Naive thymus-derived CD4-positive, alpha-beta T cell (primary cell): ENCODE results near the gene QSOX2. TPM values are rescaled to one million over a fixed set of nuclear protein-coding genes. Genes with fewer than 3 reads are reported as not detected.

Source experiments
- ATAC-seq: fragments of 150-1000 bp; cut with Tn5 transposase; 2 replicates; pipeline ENCODE4 v1.10.0; 2021; ENCODE audit warnings: mild to moderate bottlenecking, moderate library complexity
- CTCF ChIA-PET: fragments of 350-600 bp; sonication (Branson Sonifier 250); formaldehyde crosslinking; loops from one replicate; lab custom pipeline; 2021; ENCODE audit warnings: antibody characterized with exemption; lab: Charles Lee
- POLR2A ChIA-PET: fragments of 350-600 bp; sonication (Branson Sonifier 250); formaldehyde crosslinking; loops from one replicate; lab custom pipeline; 2021; ENCODE audit warnings: antibody characterized with exemption, inconsistent platforms; lab: Charles Lee
- DNase-seq, 9 donors: peaks; one replicate each; pipeline versions ENCODE4 v3.0.0 to v3.0.0-alpha.2; 2020 to 2022; ENCODE audit warnings: mixed read lengths in 1 of 9
- H3K27ac ChIP-seq: one replicate; pipeline ENCODE4 v1.7.0; 2013; ENCODE audit warnings: mild to moderate bottlenecking, low read depth, low read length, moderate library complexity
- H3K27me3 ChIP-seq, 2 donors: one replicate each; pipeline ENCODE4 v1.7.0; 2013; ENCODE audit warnings: low read length in 2 of 2, mild to moderate bottlenecking in 2 of 2, moderate library complexity in 2 of 2; ENCODE audit not compliant: control insufficient read depth in 2 of 2, insufficient read depth in 2 of 2
- H3K36me3 ChIP-seq, 3 experiments: 1 replicate in 2 of 3; 2 replicates in 1 of 3; pipeline ENCODE4 v1.7.0; 2013; ENCODE audit warnings: low read length in 3 of 3, mild to moderate bottlenecking in 3 of 3, moderate library complexity in 1 of 3; ENCODE audit not compliant: insufficient read depth in 3 of 3, control insufficient read depth in 2 of 3
- H3K4me1 ChIP-seq, 2 donors: one replicate each; pipeline ENCODE4 v1.7.0; 2013; ENCODE audit warnings: low read length in 2 of 2, mild to moderate bottlenecking in 2 of 2, moderate library complexity in 1 of 2; ENCODE audit not compliant: control insufficient read depth in 2 of 2, insufficient read depth in 2 of 2
- H3K4me3 ChIP-seq: 2 replicates; pipeline ENCODE4 v1.7.0; 2013; ENCODE audit warnings: mild to moderate bottlenecking, low read length
- H3K9me3 ChIP-seq, 3 experiments: 1 replicate in 2 of 3; 2 replicates in 1 of 3; pipeline ENCODE4 v1.7.0; 2013; ENCODE audit warnings: low read length in 3 of 3; ENCODE audit not compliant: control insufficient read depth in 2 of 3
- H3K27ac Mint-ChIP-seq, 9 donors: one replicate each; pipeline ENCODE4 v1.8.0; 2020 to 2022; ENCODE audit warnings: mixed read lengths in 9 of 9, mild to moderate bottlenecking in 8 of 9, moderate library complexity in 5 of 9, inconsistent platforms in 2 of 9
- H3K27me3 Mint-ChIP-seq, 5 donors: one replicate each; pipeline ENCODE4 v1.8.0; 2021 to 2022; ENCODE audit warnings: mixed read lengths in 5 of 5, mild to moderate bottlenecking in 1 of 5
- H3K36me3 Mint-ChIP-seq, 5 donors: one replicate each; pipeline ENCODE4 v1.8.0; 2020 to 2022; ENCODE audit warnings: mixed read lengths in 5 of 5, mild to moderate bottlenecking in 3 of 5, inconsistent platforms in 1 of 5
- H3K4me1 Mint-ChIP-seq, 7 donors: one replicate each; pipeline ENCODE4 v1.8.0; 2020 to 2022; ENCODE audit warnings: mixed read lengths in 7 of 7, mild to moderate bottlenecking in 3 of 7, inconsistent platforms in 1 of 7
- H3K4me3 Mint-ChIP-seq, 10 donors: one replicate each; pipeline ENCODE4 v1.8.0; 2020 to 2022; ENCODE audit warnings: mild to moderate bottlenecking in 10 of 10, mixed read lengths in 10 of 10, moderate library complexity in 6 of 10, inconsistent platforms in 2 of 10
- H3K9me3 Mint-ChIP-seq, 11 donors: one replicate each; pipeline ENCODE4 v1.8.0; 2020 to 2022; ENCODE audit warnings: mixed read lengths in 11 of 11, mild to moderate bottlenecking in 4 of 11, inconsistent platforms in 1 of 11, moderate library complexity in 1 of 11
- intact Hi-C, 2 donors: fragments of 100-400 bp; cut with micrococcal nuclease; formaldehyde crosslinking; loops; one replicate each; pipeline ENCODE4 v1.15.1; 2023
- polyA plus RNA-seq, 2 donors: library from polyadenylated mRNA; unstranded; fragments of 300-500 nt; fragmentation: Illumina TruSeq; gene quantifications; one replicate each; pipeline ENCODE4 v1.2.3, GENCODE V29; 2021
- total RNA-seq, 6 experiments: library from RNA in 5 of 6; stranded (reverse) in 5 of 6; gene quantifications; 1 replicate in 5 of 6; 2 replicates in 1 of 6; pipeline ENCODE4 v1.2.3 and lab custom pipeline; 2021 to 2026

QSOX2 gene
- total and polyA plus RNA-seq, 7 experiments from 2014 or later: 0.26 to 15.9 (median 11.9) TPM

DNA sequence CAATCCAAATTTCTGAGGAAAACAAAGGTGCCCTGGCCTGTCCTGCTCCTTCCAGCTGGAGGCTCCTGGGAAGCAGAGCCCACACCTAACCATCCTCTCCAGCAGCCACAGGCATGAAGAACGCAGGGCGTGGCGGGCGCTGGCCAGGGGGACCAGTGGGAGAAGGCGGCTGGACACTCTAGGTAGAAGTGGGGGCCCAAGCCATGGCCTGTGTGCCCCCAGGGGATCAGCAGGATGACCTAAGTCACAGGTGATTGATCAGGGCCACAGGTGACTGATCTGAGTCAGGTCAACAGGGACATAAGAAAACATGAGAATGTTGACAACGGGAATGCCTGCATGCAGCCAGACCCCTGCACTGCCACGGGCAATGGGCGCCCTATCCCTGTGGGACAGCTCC, 3.4 kb downstream of the QSOX2 start:
- peaks cover 0 to 2% (median 0%) of the 10 kb centered on the region in 5 donors for H3K27me3 Mint-ChIP-seq
- intact Hi-C loops: loop anchor here (10.0 kb wide), 3 partner anchors 277 to 1213 kb away; partner anchors contain the start of genes NOTCH1 (in 1 of the 2), NSMF (in 1 of the 2) and UBAC1 (in 1 of the 2)
- H3K27ac ChIP-seq: no peak overlapping the region
- peaks cover 0 to 4% (median 0%) of the 10 kb centered on the region in 11 donors for H3K9me3 Mint-ChIP-seq
- POLR2A ChIA-PET: no interaction called here
- no peak overlapping the region for H3K4me3 Mint-ChIP-seq
- H3K36me3 ChIP-seq: no peaks in the 10 kb centered on the region
- H3K4me1 ChIP-seq: peaks cover 22 to 29% of the 10 kb centered on the region in 2 donors
- peaks cover 33 to 63% (median 40%) of the 10 kb centered on the region in 7 donors for H3K4me1 Mint-ChIP-seq
- CTCF ChIA-PET: no interaction called here
- H3K4me3 ChIP-seq: no peak overlapping the region
- no peaks in the 10 kb centered on the region for H3K27me3 ChIP-seq
- H3K36me3 Mint-ChIP-seq: peaks cover 0 to 4% (median 0%) of the 10 kb centered on the region in 5 donors
- H3K9me3 ChIP-seq: no peaks in the 10 kb centered on the region
- H3K27ac Mint-ChIP-seq: no peak overlapping the region
- no peak for ATAC-seq
- DNase-seq: no peak

DNA sequence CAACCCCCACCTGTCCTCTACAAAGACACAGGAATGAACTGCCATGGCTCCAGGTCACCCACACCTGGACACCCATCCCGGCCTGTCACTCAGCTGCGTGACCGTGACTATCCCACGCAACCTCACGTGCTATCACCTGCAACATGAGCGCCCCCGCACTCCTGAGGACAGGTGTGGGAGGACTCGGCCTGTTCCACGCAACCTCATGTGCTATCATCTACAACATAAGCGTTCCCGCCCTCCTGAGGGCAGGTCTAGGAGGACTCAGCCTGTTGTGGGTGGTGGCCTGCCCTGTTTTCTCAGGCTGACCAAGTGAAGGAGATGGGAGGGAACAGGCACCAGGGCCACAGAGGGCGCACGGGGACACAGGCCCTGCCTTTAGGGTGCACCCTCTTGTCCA, 4.1 kb downstream of the QSOX2 start:
- Mint-ChIP-seq H3K27me3 (no peaks in the 10 kb centered on the region), H3K4me1 (peaks cover 33 to 63% (median 40%) of the 10 kb centered on the region in 7 donors), H3K36me3 (peaks cover 0 to 4% (median 0%) of the 10 kb centered on the region in 5 donors), H3K27ac (peak overlapping the region in 1 of 9 donors; percentile 29), H3K9me3 (peaks cover 0 to 4% (median 0%) of the 10 kb centered on the region in 11 donors), H3K4me3 (no peak overlapping the region)
- no peak for DNase-seq
- no peaks in the 10 kb centered on the region for H3K27me3 ChIP-seq
- H3K36me3 ChIP-seq: peaks cover 0 to 6% (median 0%) of the 10 kb centered on the region in 3 experiments
- no peak for ATAC-seq
- CTCF ChIA-PET: no interaction called here
- intact Hi-C loops: loop anchor here (10.0 kb wide), 3 partner anchors 277 to 1213 kb away; partner anchors contain the start of genes NOTCH1 (in 1 of the 2), NSMF (in 1 of the 2) and UBAC1 (in 1 of the 2)
- POLR2A ChIA-PET: no interaction called here
- H3K4me3 ChIP-seq: no peak overlapping the region
- peaks cover 22 to 29% of the 10 kb centered on the region in 2 donors for H3K4me1 ChIP-seq
- no peaks in the 10 kb centered on the region for H3K9me3 ChIP-seq
- H3K27ac ChIP-seq: no peak overlapping the region

DNA sequence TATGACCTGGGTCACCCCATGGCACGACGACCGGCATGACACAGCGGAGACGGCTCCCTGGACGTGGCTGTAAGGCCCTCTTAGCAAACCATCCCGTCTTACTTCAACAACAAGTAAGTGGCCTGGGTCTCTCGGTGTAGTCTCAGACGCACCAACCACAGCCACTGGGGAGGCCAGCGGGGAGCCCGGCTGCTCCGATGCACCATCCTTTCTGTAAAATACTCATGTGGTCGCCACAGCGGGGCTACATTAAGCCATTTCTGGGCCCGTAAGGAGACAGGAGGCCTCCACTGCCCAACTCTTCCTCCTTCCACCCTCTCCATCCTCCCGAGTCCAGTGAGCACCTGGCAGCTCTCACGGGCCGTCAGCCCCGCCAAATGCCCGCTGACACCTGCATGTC, 4.7 kb downstream of the QSOX2 start:
- DNase-seq (no peak), ATAC-seq (no peak)
- ChIA-PET CTCF (no interaction called here), POLR2A (no interaction called here)
- Mint-ChIP-seq H3K4me1 (peaks cover 35 to 59% (median 38%) of the 10 kb centered on the region in 7 donors), H3K27ac (no peak overlapping the region), H3K9me3 (peaks cover 0 to 4% (median 0%) of the 10 kb centered on the region in 11 donors), H3K27me3 (no peaks in the 10 kb centered on the region), H3K4me3 (no peak overlapping the region), H3K36me3 (peaks cover 0 to 4% (median 0%) of the 10 kb centered on the region in 5 donors)
- peaks cover 22 to 25% of the 10 kb centered on the region in 2 donors for H3K4me1 ChIP-seq
- H3K27ac ChIP-seq: no peak overlapping the region
- intact Hi-C loops: loop anchor here (10.0 kb wide), 3 partner anchors 276 to 1214 kb away; partner anchors contain the start of genes NOTCH1 (in 1 of the 2), NSMF (in 1 of the 2) and UBAC1 (in 1 of the 2)
- no peak overlapping the region for H3K4me3 ChIP-seq
- peaks cover 0 to 12% (median 0%) of the 10 kb centered on the region in 3 experiments for H3K36me3 ChIP-seq
- no peaks in the 10 kb centered on the region for H3K9me3 ChIP-seq
- H3K27me3 ChIP-seq: no peaks in the 10 kb centered on the region

DNA sequence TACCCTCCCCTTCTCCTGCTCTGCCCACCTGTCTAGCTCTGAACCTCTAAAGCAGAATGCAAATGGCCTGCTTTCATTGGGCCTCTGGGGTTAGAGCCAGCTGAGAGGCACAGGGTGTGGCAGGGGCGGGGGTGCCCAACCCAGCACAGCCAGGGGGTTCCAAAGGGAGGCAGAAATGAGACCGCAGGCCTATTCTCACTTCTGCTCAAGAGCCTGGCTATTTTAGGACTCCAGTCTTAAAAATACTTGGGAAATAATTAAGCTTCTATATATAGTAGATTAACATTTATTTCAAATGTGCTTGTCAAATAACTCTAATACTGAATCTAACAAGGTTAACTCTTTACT, 5.7 kb downstream of the QSOX2 start:
- Mint-ChIP-seq H3K4me3 (no peak overlapping the region), H3K9me3 (peaks cover 0 to 3% (median 0%) of the 10 kb centered on the region in 11 donors), H3K27ac (no peak overlapping the region), H3K4me1 (peaks cover 34 to 57% (median 36%) of the 10 kb centered on the region in 7 donors), H3K36me3 (peaks cover 0 to 8% (median 3%) of the 10 kb centered on the region in 5 donors), H3K27me3 (no peaks in the 10 kb centered on the region)
- Histone ChIP-seq H3K4me1 (peaks cover 20 to 22% of the 10 kb centered on the region in 2 donors), H3K27ac (no peak overlapping the region), H3K4me3 (no peak overlapping the region), H3K36me3 (peaks cover 0 to 22% (median 0%) of the 10 kb centered on the region in 3 experiments), H3K9me3 (no peaks in the 10 kb centered on the region), H3K27me3 (no peaks in the 10 kb centered on the region)
- DNase-seq (no peak), ATAC-seq (peak; percentile 50)
- CTCF ChIA-PET: no interaction called here
- POLR2A ChIA-PET: interaction anchor here (1.3 kb wide), 1 partner anchor 28 kb away, joined by 3 read pairs; no protein-coding TSS in a partner anchor
- intact Hi-C loops: loop anchor here (10.0 kb wide), 3 partner anchors 275 to 1215 kb away; partner anchors contain the start of genes NOTCH1 (in 1 of the 2), NSMF (in 1 of the 2) and UBAC1 (in 1 of the 2)

DNA sequence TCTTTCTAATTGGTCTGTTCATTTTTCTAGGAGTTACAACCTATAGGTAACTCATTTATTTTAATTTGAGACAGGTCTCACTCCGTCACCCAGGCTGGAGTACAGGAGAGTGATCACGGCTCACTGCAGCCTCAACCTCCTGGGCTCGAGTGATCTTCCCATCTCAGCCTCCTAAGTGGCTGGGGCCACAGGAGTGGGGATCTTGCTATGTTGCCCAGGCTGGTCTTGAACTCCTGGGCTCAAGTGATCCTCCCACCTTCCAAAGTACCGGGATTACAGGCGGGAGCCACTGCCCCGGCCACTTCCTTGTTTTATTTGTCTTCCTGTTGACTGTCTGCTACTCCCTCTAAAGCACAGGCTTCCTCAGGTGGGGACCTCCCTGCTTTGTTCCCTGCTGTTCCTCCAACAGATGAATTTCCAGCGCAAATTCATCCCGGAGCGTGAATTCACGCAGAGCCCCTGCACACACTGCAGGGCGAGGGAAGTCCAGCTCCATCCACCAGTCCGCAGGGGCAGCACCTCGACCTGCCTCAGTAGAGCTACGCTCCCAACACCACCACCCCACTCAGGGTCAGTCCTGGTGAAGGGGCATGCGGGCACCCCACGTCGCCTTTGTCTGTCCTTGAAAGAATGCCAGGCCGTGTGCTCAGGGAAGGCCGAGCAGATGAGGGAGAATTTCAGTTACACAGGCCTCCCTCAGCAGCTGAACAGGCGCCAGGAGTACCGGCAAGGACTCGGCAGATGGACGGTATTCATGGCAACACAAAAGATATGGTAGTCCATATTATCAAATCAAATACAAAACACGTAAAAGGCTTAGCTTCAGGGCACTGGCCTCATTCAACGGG, 6.3 kb downstream of the QSOX2 start:
- POLR2A ChIA-PET: interaction anchor here (1.3 kb wide), 1 partner anchor 28 kb away, joined by 3 read pairs; no protein-coding TSS in a partner anchor
- Histone ChIP-seq H3K9me3 (no peaks in the 10 kb centered on the region), H3K4me1 (peaks cover 14 to 18% of the 10 kb centered on the region in 2 donors), H3K27ac (no peak overlapping the region), H3K27me3 (no peaks in the 10 kb centered on the region), H3K36me3 (peaks cover 0 to 23% (median 0%) of the 10 kb centered on the region in 3 experiments), H3K4me3 (no peak overlapping the region)
- Mint-ChIP-seq H3K36me3 (peaks cover 0 to 12% (median 4%) of the 10 kb centered on the region in 5 donors), H3K9me3 (peaks cover 0 to 2% (median 0%) of the 10 kb centered on the region in 11 donors), H3K27me3 (no peaks in the 10 kb centered on the region), H3K4me1 (peaks cover 28 to 55% (median 33%) of the 10 kb centered on the region in 7 donors), H3K27ac (peak overlapping the region in 1 of 9 donors; percentile 33), H3K4me3 (no peak overlapping the region)
- DNase-seq: no peak
- CTCF ChIA-PET: no interaction called here
- no peak for ATAC-seq
- intact Hi-C loops: no loop called here

DNA sequence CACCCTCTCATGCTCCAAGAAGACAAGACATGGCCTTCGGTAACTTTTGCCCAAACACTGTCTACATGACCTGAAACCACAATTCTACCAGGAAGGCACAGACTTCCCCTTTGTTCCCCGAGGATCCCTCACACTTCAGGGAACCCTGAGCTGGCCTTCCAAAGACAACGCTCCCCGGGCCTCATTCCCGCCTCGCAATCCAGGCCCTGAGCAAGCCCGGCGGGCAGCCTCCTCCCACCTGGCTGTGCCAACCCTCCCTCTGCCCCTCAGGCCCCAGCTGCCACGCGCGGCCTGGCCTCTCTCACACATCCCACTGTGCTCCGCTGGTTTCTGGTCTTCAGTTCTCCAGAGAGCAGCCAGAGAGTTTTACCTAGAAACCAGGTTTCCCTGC, 7.3 kb downstream of the QSOX2 start:
- no peak for ATAC-seq
- Histone ChIP-seq H3K36me3 (peaks cover 0 to 23% (median 0%) of the 10 kb centered on the region in 3 experiments), H3K27me3 (no peaks in the 10 kb centered on the region), H3K9me3 (no peaks in the 10 kb centered on the region), H3K27ac (no peak overlapping the region), H3K4me1 (peaks cover 4 to 9% of the 10 kb centered on the region in 2 donors), H3K4me3 (no peak overlapping the region)
- DNase-seq: no peak
- Mint-ChIP-seq H3K36me3 (peaks cover 0 to 17% (median 4%) of the 10 kb centered on the region in 5 donors), H3K27ac (no peak overlapping the region), H3K9me3 (peaks cover 0 to 2% (median 0%) of the 10 kb centered on the region in 11 donors), H3K4me3 (peak overlapping the region in 1 of 10 donors; percentile 43), H3K4me1 (peaks cover 26 to 54% (median 30%) of the 10 kb centered on the region in 7 donors), H3K27me3 (no peaks in the 10 kb centered on the region)
- intact Hi-C loops: no loop called here
- POLR2A ChIA-PET: interaction anchor here (0.8 kb wide), 1 partner anchor 20 kb away, joined by 3 read pairs; no protein-coding TSS in a partner anchor
- CTCF ChIA-PET: no interaction called here
